Activated naive CD4-positive, alpha-beta T cell treated with anti-CD3 and anti-CD28 coated beads, Interleukin-2, amount 50 U/mL, for 16 hours (primary cell): ENCODE results near the gene ZNF385C.
A peak's percentile ranks its signal among the peaks of the same experiment; 100 is the strongest.
"Not testable (repeated sequence)": the region's sequence is repeated elsewhere in the genome, so short reads cannot be mapped to it uniquely, and the experiment has no call there.

Experiments
- DNase-seq: peaks from one replicate; pipeline ENCODE4 v3.0.0-alpha.2; 2020

Gene ZNF385C, protein sequence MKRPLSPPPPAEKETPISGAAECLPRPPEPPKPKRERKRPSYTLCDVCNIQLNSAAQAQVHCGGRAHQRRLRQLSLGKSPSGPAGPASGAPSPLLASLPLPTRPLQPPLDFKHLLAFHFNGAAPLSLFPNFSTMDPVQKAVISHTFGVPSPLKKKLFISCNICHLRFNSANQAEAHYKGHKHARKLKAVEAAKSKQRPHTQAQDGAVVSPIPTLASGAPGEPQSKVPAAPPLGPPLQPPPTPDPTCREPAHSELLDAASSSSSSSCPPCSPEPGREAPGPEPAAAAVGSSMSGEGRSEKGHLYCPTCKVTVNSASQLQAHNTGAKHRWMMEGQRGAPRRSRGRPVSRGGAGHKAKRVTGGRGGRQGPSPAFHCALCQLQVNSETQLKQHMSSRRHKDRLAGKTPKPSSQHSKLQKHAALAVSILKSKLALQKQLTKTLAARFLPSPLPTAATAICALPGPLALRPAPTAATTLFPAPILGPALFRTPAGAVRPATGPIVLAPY

DNA sequence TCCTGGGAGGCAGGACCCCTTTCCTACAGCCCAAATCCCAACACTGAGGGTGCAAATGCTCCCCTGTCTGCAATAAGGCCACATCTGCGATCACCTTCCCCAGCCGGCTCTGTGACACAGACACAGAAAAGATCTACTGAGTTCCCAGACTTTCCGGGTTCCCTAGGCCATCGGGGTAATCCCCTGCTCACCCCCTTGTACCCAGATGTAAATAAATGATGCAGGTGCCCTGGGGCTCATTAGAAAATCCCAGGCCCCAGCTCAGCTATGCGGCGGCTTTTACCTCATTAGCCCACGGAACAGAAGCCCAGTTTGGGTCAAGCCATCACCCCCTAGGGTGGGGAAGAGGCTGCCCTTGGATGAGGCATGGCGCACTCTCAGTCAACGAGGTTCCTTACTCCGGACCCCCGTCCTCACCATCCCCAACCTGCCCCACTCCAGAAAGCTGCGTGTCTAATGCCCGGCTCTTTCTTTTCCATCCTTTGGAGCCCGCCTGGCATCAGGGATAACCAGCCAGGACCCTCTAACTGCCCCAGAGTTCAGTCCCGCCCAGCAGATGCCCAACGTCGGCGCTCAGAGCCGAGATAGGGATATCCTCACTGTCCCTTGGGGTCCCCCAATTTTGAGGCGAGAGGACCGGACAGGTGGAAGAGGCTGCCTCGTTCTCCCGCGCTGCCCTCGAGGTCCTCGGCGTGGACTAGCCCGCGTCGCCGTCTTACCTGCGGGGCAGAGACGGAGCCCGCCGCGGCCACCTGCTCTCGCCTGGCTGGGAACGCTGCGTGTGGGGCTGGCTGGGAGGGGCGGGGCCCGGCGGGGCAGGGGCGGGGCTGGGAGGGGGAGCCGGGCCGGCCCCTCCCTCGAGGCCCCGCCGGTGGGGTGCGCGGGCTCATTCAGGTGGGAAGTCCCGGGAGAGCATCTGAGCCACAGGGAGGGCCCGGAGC is at the start of gene ZNF385C:
ZNF385C (minus strand) TSS at position 783 of the 941 bp plus-strand sequence. CDS start 35,417 bp downstream, outside the sequence.
- DNase-seq: peak; percentile 64

DNA sequence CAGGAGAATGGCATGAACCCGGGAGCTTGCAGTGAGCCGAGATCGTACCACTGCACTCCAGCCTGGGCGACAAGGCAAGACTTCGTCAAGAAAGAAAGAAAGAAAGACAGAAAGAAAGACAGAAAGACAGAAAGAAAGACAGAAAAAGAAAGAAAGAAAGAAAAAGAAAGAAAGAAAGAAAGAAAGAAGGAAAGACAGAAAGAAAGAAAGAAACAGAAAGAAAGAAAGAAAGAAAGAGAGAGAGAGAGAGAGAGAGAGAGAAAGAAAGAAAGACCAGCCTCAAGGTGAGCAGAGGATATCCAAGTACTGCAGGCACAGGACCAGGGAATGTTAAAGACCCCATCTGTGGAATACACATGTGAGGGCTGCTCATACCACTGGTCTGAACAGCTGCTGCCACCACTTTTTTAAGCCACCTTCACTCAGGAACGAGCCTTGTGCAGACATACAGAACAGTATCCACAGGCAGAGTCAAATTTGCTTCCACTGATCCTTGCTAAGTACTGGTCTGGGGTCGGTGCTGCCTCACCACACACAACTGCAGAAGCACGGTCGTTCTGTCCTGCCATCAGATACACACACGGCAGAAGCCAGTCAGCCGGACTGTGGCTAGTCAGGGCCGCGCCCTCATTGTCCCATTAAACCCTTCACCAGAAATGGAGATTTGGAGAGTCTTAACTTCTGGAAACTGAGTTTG is 48.8 kb upstream of the ZNF385C start:
- no peak for DNase-seq

DNA sequence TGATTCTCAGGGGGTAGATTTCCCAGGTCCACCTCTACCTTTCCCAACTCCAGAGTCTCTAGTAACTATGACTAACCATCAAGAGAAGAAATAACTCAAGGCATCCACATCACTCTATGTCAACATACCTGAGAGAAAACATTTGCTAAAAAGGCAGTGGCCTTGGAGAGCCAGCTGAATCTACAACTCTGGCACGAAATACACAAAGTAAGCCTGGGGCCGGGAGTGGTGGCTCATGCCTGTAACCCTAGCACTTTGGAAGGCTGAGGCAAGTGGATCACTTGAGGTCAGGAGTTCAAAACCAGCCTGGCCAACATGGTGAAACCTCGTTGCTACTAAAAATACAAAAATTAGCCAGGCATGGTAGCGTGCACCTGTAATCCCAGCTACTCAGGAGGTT is 44.9 kb upstream of the ZNF385C start:
- not testable (repeated sequence) for DNase-seq

DNA sequence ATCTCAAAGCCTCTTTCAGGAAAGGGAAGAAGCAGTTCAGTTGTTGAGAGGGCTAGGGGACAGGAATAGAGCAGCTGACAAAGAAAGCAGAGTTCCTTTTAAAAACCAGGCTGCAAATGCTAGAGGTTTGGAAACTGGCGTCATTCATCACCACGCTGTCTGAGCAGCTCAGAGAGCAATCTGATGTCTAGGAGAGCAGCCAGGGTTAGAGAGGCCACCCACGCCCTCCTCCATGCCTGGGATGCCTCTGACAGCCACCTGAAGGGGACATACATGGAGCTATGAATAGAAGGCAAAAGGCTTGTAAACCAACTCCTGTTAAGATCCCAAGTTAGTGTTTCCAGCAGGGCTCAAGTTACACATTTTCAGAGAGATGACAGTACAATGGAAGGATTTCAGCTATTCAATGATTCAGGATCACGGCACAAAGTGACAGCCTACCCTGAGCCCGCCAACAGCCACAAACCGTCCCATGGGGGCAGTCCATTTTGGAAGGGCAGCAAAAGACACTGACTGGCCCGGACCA is 44.2 kb upstream of the ZNF385C start:
- no peak for DNase-seq

DNA sequence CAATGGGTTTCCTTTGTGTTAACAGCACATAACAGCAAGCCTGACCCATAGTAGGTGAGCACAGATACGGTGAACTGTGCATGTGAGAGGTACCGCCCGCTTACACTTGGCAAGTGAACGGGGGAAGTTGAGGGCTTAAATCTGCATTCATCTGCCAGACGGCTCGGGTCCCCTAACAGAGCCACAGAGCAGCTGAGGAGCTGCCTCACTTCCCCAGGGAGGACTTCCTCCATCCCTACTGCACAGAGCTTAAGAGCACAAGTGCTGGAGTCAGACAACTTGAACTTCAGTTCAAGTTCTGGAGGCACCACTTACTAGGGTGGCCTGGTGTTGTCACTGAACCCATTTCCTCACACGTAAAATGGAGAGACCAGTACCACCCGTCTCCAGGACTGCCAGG is 43.1 kb upstream of the ZNF385C start:
- DNase-seq: no peak

DNA sequence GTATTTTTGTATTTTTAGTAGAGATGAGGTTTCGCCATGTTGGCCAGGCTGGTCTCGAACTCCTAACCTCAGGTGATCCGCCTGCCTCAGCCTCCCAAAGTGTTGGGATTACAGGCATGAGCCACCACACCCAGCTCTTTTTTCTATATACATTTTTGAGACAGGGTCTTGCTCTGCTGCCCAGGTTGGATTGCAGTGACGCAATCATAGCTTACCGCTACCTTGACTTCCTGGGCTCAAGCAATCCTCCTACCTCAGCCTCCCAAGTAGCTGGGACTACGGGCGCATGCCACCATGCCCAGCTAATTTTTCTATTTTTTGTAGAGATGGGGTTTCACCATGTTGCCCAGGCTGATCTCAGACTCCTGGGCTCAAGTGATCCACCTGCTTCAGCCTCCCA is 42.4 kb upstream of the ZNF385C start:
- not testable (repeated sequence) for DNase-seq

DNA sequence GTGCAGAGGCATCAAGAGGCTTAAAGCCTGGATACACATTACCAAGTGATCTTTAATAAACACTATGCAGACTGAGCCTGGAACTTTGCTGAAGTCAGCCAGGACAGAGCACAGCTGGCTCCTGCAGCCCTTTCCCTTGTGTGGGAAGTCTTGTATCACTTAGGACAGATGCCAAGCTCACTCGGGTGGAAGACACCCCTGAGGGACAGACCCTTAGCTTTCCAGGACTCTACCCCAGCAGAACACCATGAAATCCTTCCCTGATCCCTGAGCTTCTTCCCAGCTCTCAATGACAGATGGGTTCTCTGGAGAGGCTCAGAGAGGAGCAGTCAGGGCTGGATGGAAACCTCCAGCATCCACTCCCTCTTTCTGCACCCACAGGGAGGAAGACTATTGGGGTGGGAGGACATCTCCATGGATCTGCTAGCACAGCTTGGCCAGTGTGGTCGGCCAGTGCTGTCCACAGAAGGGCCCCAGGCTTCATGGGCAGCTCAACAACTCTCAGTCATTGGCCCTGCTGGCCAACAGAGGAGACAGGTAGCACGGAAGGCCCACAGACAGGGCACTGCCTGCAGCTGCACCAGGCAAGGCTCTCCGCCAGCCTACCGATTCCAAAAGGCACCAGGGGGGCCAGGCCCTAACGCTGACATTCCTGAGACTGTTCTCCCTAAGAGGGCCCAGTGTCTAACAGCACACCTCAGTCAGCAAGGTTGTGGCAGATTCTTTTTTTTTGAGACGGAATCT is 40.6 kb upstream of the ZNF385C start:
- DNase-seq: no peak

DNA sequence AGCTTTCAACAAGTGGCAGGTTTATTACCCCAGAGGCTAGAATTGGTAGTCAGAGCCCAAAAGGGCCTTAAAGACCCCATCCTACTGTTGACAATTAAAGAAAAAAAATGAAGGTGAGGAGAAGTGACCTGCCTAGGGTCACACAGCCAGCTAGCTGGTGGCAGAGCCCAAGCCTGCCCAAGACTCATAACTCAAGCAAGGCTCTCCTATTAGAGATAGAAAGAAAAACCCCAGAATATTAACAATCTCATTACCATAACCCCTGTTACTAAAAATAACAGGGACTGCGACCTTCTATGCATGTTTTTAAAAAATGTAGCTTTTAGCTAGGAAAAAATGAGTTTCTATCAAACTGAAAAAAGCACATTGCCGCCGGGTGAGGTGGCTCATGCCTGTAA is 38.4 kb upstream of the ZNF385C start:
- DNase-seq: no peak

DNA sequence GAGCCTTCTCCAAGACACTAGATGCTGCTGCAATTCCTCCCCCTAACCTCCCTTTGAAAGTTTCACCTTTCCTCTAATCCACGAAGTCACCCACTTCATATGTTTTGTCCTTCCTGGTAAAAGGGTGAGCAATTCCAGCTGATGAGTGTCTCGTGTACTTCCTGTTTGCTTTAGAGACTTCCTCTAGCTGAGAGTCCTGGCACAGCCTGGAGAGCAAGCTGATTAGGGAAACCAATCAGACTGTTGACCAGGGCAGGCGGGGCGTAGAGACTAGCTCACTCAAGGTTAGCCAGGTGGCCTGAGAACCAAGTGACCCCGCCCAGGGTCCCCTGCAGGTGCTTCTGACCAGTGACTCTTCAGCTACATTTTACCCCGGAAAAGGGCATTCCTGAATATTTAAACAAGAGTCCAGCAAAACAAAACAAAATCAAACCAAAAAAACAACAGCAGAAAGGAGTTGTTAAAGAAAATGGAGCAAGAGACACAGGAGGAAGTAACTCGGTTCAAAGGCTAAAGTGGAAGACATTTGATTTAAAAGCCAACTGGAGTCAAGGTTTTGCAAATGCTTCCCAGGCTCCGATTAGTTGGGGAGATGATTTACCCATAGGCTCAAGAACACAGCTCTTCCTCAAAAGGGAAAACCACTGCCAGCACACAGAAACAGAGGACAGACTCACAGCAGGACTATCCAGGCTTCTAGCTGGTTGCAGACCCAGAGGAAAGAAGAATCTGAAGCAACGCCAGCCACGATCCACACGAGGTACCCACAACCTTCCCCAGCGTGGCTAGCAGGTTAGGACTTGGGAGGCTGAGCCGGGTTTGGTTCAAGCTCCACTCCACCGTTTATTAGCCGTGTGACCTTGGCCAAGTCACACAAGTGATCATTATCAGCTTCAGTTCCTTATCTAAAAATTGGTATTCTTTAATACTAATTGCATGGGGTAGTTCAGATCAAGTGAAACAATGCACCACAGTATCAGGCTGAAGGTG is 37.7 kb upstream of the ZNF385C start:
- DNase-seq: no peak

DNA sequence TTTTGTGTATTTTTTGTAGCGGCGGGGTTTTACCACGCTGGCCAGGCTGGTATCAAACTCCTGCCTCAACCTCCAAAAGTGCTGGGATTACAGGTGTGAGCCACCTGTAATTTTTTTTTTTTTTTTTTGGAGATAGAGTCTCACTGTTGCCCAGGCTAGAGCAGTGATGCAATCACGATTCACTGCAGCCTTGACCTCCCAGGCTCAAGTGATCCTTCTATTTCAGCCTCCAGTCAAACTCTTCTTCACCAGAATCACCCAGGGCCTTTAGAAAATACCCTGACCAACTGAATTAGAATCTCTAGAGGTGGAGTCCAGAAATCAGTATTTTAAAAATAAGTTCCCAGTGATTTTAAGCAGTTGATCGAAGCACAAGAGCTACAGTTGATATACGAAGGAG is 36.9 kb upstream of the ZNF385C start:
- DNase-seq: no peak

DNA sequence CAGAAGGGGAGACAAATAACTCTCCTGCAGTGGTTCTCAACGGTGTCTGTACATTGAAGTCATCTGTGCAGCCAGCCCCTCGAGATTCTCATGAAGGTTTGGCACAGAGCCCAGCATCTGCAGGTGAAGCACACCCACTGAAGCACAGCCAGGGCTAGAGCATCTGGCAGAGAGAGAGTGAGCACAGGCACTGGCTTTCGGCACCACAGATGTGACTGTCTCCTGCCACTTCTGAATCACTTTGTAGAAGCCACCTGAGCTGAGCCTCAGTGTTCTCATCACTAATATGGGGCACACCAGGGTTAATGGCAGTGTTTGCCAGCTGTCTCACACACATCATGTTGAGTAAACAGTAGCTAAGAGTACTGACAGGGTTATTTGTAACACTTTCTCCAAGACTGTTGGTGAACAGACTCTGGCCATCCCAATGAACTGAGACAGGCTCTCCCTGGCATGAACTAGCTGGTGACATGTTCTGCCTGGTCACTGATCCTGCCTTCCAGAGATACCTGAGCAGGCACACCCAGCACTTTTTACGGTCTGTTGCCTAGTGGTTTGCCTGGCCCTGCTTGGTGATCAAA is 35.3 kb upstream of the ZNF385C start:
- DNase-seq: peak; percentile 40

DNA sequence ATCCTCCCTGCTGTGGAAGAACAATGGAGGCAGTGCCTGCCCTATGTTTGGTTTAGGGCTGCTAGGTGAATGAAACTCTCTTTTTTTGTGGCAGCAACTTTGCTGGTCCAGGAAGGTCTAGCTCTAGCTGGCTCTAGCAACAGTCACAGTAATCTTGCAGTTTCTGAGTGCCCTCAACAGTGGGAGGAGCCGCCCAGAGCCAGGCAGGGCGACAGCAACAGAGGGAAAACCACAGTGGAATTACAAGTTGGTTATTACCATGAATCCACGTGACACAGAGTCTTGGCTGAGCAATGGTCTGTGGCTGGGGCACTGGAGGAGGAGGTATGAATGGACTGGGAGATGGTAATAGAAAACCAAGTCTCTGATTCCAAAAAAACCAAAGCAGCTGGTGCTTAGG is 34.7 kb upstream of the ZNF385C start:
- DNase-seq: no peak

DNA sequence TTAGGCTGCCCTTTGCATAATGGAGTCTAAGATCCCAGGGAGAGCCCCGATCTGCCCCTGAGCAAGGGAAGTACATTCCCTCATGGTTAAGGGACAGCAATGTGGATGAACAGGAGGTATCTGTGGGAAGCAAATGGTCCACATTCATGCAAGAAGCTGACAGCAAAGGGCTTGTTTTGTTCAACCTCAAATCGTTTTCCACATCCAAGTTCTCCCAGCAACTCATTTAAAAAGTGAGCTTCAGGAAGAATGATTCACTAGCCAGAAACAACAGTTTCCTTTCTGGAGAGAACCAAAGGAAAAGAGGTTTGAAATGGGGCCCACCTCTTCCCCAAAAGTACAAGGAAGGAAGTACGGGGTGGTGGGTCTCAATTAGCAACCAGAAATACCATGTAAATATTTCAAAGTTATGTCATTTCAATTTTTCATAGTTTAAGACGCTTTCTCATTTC is 33.7 kb upstream of the ZNF385C start:
- DNase-seq: no peak

DNA sequence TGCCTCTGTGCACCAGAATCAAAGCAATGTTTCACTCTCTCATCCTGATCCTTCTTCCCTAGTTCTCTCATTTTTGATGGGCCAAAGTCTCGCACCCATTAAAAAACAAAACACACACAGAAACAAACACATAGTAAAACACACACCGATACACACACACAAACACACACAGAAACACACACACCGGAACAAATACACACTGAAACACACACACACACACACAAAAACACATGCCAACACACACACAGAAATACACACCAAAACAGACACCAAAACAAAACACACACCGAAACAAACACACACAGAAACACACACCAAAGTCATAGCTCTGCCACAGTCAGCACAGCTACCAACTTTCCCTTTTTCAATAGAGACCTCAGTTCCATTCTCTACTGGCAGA is 33.0 kb upstream of the ZNF385C start:
- DNase-seq: no peak

DNA sequence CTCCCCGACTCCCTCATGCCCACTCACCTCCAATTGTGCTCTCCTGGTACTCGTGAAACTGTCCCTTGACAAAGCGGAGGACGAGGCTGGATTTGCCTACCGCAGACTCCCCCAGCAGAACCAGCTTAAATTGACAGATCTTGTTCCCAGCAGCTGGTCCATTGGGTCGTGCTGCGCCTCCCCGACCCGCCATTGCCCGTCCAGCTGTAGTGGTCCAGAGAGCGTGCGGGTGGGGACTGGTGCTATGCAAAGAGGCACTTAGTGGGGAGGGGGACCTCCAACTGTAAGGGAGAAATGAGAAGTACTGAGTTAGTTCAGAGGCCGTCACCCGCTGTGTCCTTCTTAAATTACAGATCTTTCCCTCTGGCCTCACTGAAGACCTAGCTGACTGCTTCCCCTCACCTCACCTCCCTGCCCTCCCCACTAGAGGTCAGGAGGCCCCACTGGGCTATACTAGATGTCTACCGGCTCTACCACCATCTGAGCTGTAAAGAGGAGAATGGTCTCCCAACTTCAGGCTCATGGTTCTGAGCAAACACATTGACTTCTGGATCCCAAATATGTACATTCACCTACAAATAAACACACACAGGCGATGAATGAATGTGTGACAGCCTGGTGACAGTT is 32.1 kb upstream of the ZNF385C start:
- DNase-seq: no peak

DNA sequence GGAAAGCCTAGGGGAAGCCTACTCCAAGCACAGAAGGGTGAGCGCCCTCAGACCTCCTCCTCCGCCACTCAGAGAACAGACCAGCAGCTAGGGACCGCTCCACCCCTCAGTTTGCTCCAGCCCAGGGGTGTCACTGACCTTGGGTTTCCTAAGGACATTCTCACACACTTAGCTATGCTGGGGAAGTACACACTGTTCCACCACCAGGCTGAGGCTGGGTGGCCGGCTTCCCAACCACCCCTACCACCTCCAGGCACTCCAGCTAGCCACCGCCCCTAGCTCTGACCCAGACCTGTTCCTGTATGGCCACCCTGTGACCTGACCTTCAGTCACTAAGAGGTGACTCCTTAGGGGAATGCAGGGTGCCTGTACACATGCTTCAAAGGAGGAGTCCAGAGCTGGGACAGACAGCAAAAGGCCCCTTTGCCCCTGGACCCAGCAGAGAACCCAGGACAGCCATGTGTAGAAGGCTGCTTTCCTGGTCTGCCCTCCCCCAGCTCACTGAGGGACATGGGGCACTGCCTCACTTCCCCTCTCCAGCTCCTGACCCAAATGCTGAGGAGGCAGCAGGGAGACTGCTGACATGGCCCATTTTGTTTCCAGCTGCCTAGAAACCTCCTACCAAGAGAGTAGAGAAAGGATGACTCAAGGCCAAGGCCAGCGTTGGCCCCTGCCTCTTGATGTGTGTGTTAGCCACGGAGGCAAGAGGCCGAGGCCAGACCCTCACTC is 31.0 kb upstream of the ZNF385C start:
- no peak for DNase-seq

DNA sequence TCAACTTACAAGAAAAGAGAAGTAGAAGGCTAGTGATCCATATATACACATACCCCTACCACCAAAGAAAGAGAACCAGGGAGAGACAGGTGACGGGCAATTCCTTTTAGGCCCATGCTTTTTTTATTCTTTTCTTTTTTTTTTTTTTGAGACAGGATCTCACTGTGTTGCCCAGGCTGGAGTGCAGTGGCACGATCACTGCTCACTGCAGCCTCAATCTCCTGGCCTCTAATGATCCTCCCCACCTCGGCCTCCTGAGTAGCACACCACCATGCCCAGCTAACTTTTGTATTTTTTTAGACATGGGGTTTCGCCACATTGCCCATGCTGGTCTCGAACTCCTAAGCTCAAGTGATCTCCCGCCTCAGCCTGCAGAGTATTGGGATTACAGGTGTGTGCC is 29.1 kb upstream of the ZNF385C start:
- DNase-seq: no peak

DNA sequence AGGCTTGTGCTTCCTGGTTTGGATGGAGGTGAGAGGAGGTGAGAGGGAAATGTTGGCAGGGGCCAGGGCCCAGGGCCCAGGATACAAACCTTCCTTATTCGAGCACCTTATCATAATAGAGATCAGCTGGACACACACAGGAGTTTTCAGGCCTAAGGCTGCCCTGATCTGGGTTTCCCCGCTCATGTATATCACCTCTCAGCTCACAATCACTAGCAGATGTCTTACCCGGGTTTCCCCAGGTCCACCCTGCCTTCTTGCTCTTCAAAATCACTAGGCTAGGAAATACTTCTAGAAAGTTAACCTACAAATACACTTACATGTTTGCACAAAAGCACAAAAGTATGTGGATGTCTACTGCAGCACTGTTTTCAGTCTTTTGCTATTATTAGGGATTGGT is 28.6 kb upstream of the ZNF385C start:
- no peak for DNase-seq

DNA sequence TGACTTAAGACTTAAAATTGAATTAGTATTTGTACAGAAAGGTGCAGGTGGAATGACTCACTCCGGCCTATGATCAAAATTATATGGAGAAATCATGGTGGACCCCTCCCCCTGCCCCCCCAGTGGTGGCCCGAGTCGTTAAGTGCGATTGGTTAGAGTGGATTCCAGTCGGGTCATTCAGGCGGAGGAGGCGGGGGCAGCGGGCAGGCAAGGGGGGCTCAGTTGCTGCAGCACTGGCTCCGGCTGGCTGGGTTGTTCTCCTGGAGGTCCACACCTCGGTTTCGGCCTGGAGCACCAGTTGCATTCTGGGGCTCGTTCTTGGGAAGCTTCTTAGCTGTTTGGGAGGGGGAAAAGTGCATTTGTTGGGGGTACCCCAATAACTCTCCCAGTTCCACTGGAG is 27.3 kb upstream of the ZNF385C start:
- no peak for DNase-seq
